Measurements from ENCODE around the gene CACNA2D3. TPM values are rescaled to one million over a fixed set of nuclear protein-coding genes. Genes with fewer than 3 reads are reported as not detected.

The CACNA2D3 gene
- total RNA-seq, 2 donors from 2014 or later: 1.1 to 5.9 TPM

DNA sequence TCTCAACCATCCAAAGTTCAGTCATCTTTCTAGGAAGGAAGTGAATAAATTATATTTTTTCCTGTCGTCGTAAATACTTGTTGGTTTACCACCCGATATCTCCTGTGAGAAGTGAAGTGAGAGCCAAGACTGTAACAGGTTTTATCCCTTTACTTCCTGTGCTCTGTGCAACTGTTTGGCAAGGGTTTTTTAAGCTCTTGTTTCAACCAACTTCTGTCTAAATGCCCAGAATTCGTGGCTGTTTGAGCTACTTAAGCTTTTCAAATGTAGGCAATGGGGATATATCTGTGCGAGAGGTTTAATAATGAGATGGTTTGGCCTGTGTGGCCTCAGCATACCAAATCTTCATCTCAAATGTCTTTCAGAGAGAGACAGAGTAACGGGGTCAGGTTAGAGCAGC is 670.8 kb downstream of the CACNA2D3 start:
- no peaks in the 10 kb centered on the region for H3K27me3 ChIP-seq (replicated peaks; ENCODE audit: insufficient read depth)
- H3K27ac ChIP-seq: no peak overlapping the region
- TF ChIP-seq POLR2A (IDR thresholded peaks at IDR 0.05): no peak
- TF ChIP-seq, protein P1, sequence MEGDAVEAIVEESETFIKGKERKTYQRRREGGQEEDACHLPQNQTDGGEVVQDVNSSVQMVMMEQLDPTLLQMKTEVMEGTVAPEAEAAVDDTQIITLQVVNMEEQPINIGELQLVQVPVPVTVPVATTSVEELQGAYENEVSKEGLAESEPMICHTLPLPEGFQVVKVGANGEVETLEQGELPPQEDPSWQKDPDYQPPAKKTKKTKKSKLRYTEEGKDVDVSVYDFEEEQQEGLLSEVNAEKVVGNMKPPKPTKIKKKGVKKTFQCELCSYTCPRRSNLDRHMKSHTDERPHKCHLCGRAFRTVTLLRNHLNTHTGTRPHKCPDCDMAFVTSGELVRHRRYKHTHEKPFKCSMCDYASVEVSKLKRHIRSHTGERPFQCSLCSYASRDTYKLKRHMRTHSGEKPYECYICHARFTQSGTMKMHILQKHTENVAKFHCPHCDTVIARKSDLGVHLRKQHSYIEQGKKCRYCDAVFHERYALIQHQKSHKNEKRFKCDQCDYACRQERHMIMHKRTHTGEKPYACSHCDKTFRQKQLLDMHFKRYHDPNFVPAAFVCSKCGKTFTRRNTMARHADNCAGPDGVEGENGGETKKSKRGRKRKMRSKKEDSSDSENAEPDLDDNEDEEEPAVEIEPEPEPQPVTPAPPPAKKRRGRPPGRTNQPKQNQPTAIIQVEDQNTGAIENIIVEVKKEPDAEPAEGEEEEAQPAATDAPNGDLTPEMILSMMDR (IDR thresholded peaks at IDR 0.05): no peak
- TF ChIP-seq POLR2AphosphoS5 (IDR thresholded peaks at IDR 0.05): no peak
- no peaks in the 10 kb centered on the region for H3K36me3 ChIP-seq
- no peak for DNase-seq (ENCODE audit: low spot score)
- no peaks in the 10 kb centered on the region for H3K9me3 ChIP-seq
- no peaks in the 10 kb centered on the region for H3K4me1 ChIP-seq (replicated peaks)
- 29% methylated on average over 6 of the region's 6 CpGs for WGBS
- intact Hi-C loops (cut with DNase I): no loop called here
- H3K4me3 ChIP-seq: no peak overlapping the region

DNA sequence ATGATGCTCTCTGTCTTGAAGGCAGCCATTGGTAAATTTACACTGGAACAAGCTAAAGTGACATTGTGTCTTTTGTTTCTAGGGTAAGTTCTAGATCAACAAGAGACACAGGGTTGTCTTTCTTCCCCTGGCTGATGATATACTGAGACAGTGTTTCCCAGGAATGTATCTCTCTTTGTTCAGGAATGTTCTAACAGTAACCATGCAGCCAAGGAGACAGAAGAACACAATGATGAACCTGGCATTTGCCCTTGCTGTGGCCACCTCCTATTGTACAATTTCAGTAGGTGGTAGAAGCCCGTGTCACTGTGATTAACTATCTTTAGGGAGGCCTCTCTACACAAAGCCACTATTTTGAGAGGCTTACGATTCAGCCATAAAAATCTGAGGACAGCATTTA is 674.8 kb downstream of the CACNA2D3 start:
- H3K9me3 ChIP-seq: no peaks in the 10 kb centered on the region
- TF ChIP-seq, protein P1 (IDR thresholded peaks at IDR 0.05): no peak
- no peak for TF ChIP-seq POLR2A (IDR thresholded peaks at IDR 0.05)
- no peak for TF ChIP-seq POLR2AphosphoS5 (IDR thresholded peaks at IDR 0.05)
- intact Hi-C loops (cut with DNase I): no loop called here
- no peak overlapping the region for H3K4me3 ChIP-seq
- 64% methylated on average over 2 of the region's 2 CpGs for WGBS
- H3K36me3 ChIP-seq: no peaks in the 10 kb centered on the region
- no peak overlapping the region for H3K27ac ChIP-seq
- no peaks in the 10 kb centered on the region for H3K27me3 ChIP-seq (replicated peaks; ENCODE audit: insufficient read depth)
- DNase-seq (ENCODE audit: low spot score): no peak
- no peaks in the 10 kb centered on the region for H3K4me1 ChIP-seq (replicated peaks)

DNA sequence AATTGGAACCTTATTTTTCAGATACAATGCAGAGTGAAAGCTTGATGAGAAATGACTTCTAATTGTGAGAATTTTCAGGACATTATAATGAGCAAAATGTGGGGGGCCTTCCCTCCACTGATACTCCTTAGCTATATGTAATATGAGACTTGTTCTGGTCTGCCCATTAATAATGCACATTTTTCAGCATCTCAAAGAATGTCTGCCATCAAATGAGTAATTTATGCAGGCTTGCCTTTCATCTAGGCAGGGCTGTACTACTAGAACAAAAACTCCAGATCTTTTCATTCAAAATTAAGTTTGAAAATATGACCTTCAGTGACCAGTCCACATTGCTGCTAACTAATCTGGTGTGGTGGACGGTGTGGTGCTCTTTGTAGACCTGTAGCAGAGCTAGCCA is 678.1 kb downstream of the CACNA2D3 start:
- no peak for DNase-seq (ENCODE audit: low spot score)
- Histone ChIP-seq H3K36me3 (no peaks in the 10 kb centered on the region), H3K4me1 (replicated peaks) (no peaks in the 10 kb centered on the region), H3K4me3 (no peak overlapping the region), H3K27ac (no peak overlapping the region), H3K9me3 (no peaks in the 10 kb centered on the region), H3K27me3 (replicated peaks; ENCODE audit: insufficient read depth) (no peaks in the 10 kb centered on the region)
- TF ChIP-seq, protein P1 (IDR thresholded peaks at IDR 0.05): no peak
- TF ChIP-seq POLR2A (IDR thresholded peaks at IDR 0.05) (no peak), POLR2AphosphoS5 (IDR thresholded peaks at IDR 0.05) (no peak)
- 91% methylated on average over 1 of the region's 1 CpG for WGBS
- intact Hi-C loops (cut with DNase I): no loop called here

DNA sequence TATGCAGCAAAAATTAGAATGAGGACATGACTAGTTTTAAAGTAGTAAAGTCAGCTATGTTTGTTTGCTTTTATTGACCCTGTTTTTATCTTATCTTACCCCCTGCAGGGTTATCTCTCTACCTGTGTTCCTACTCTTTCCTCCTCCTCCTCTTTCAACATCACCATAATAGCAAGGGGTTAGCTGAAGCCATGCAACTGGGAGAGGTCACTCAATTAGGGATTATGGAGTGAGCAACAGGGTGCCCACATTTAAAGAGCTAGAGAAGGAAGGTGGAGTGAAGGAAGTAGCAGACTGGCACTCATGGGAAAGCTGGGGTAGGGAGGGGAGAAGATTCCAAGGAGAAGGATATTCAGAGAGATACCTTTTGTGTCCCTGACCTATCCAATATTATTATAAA is 679.6 kb downstream of the CACNA2D3 start:
- Histone ChIP-seq H3K4me1 (replicated peaks) (no peaks in the 10 kb centered on the region), H3K27ac (no peak overlapping the region), H3K4me3 (no peak overlapping the region), H3K9me3 (no peaks in the 10 kb centered on the region), H3K36me3 (no peaks in the 10 kb centered on the region), H3K27me3 (replicated peaks; ENCODE audit: insufficient read depth) (no peaks in the 10 kb centered on the region)
- no peak for DNase-seq (ENCODE audit: low spot score)
- intact Hi-C loops (cut with DNase I): no loop called here
- no peak for TF ChIP-seq POLR2AphosphoS5 (IDR thresholded peaks at IDR 0.05)
- TF ChIP-seq, protein P1 (IDR thresholded peaks at IDR 0.05): no peak
- no peak for TF ChIP-seq POLR2A (IDR thresholded peaks at IDR 0.05)

DNA sequence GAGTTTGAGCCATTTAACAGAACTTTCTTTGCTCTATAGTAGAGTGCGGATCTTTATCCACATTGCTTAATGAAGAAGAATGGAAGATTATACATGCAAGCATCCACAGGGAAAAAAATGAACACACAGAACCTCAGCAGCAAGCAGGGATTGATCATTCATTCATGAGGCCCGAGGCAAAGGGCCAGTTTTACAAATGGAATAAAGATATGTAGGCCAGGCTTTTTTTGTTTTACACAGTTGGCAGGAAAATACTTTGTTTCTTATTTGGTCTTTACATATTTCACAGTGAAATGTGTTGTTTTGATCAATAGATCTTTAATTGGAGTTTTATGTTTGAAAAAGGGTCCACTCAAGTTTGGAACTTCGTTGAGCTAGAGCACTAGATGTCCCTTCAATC is 688.0 kb downstream of the CACNA2D3 start:
- Histone ChIP-seq H3K9me3 (no peaks in the 10 kb centered on the region), H3K4me1 (replicated peaks) (no peaks in the 10 kb centered on the region), H3K4me3 (no peak overlapping the region), H3K27me3 (replicated peaks; ENCODE audit: insufficient read depth) (no peaks in the 10 kb centered on the region), H3K27ac (no peak overlapping the region), H3K36me3 (no peaks in the 10 kb centered on the region)
- TF ChIP-seq POLR2A (IDR thresholded peaks at IDR 0.05) (no peak), POLR2AphosphoS5 (IDR thresholded peaks at IDR 0.05) (no peak)
- TF ChIP-seq, protein P1 (IDR thresholded peaks at IDR 0.05): no peak
- WGBS: 80% methylated on average over 3 of the region's 3 CpGs
- intact Hi-C loops (cut with DNase I): no loop called here
- DNase-seq (ENCODE audit: low spot score): no peak
